Fibroblast of lung (primary cell): ENCODE measurements around the gene CISD3.

Experiments
- CTCF ChIP-seq, 2 donors: IDR thresholded peaks in 1 of 2; conservative IDR thresholded peaks in 1 of 2; 1 replicate in 1 of 2; 2 replicates in 1 of 2; pipeline ENCODE4 v1.5.1; 2011 to 2012; ENCODE audit warnings: low read length in 2 of 2, control low read depth in 1 of 2, inconsistent platforms in 1 of 2, low read depth in 1 of 2, mild to moderate bottlenecking in 1 of 2
- EZH2 ChIP-seq: IDR thresholded peaks from 2 replicates; pipeline ENCODE4 v1.5.1; 2012; ENCODE audit warnings: low read length, control low read depth, mild to moderate bottlenecking; ENCODE audit errors: missing control alignments

GRCh38 chr17:38733982-38734973 is 4.1 kb downstream of the CISD3 start:
- TF ChIP-seq CTCF (conservative IDR thresholded peaks at IDR 0.05 in 1 of 2, IDR thresholded peaks at IDR 0.05 in 1 of 2; ENCODE audit: low read depth in 1 of 2, low read length in 2 of 2) (peak in 1 of 2 donors; percentile 12), EZH2 (no peak)
